ENCODE measurements around the gene DSP.

DNA sequence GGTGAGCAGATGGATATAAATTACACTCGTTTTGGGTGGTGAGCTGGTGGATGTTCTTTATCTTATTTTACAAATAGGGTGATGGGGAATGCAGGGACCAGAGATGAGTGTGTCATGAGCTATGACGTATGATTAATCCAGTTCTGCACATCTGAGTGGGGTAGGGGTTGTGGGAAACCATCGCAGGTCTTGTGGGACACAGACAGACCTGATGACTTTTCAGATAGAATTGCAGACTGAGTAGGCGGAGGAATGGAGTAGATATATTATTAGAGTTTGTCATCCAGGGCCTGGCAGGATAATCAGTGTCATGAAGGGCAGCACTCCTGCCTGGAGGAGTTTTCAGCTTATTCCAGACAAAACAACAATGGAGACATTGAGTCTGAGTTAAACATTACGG is 12.9 kb upstream of the DSP start:
- no peak for TF ChIP-seq EZH2 (IDR thresholded peaks at IDR 0.05; ENCODE audit: insufficient read depth, poor library complexity, severe bottlenecking)
- no peak for TF ChIP-seq EZH2phosphoT487 (IDR thresholded peaks at IDR 0.05; ENCODE audit: insufficient read depth, low read depth)
